GM18505 (cell line): ENCODE results near the gene CNNM3.
"Not testable (repeated sequence)": the region's sequence is repeated elsewhere in the genome, so short reads cannot be mapped to it uniquely, and the experiment has no call there.

Experiments used
- ATAC-seq: cut with Tn5 transposase; IDR thresholded peaks from one replicate; pipeline ENCODE4 v1.9.1; 2021; ENCODE audit not compliant: unreplicated experiment
- POLR2A ChIP-seq: IDR thresholded peaks from 4 replicates; pipeline ENCODE4 v1.6.1; 2011; ENCODE audit warnings: borderline replicate concordance; ENCODE audit not compliant: insufficient read depth, insufficient read length; ENCODE audit errors: extremely low read depth

The CNNM3 gene

GRCh38 chr2:96788442-96789244 is 27.4 kb upstream of the CNNM3 start:
- ATAC-seq, result no peak
- no peak for TF ChIP-seq POLR2A

GRCh38 chr2:96789245-96789617 is 26.8 kb upstream of the CNNM3 start:
- no peak for TF ChIP-seq POLR2A
- no peak for ATAC-seq

- no peak for ATAC-seq
- TF ChIP-seq POLR2A, result no peak
Measured at GRCh38 chr2:96792772-96793749, 23.0 kb upstream of the CNNM3 start.

GRCh38 chr2:96795076-96795475 is 21.0 kb upstream of the CNNM3 start:
- ATAC-seq, result no peak
- TF ChIP-seq POLR2A, result no peak

GRCh38 chr2:96796497-96796896 is 19.6 kb upstream of the CNNM3 start:
- ATAC-seq, result not testable (repeated sequence)

- ATAC-seq, result no peak
- no peak for TF ChIP-seq POLR2A
Measured at GRCh38 chr2:96797066-96797625, 18.9 kb upstream of the CNNM3 start.

GRCh38 chr2:96798733-96799622 is 17.1 kb upstream of the CNNM3 start:
- TF ChIP-seq POLR2A, result no peak
- no peak for ATAC-seq

- no peak for TF ChIP-seq POLR2A
- no peak for ATAC-seq
Measured at GRCh38 chr2:96799623-96799935, 16.5 kb upstream of the CNNM3 start.

- peak; percentile 18 for ATAC-seq
- TF ChIP-seq POLR2A, result no peak
Measured at GRCh38 chr2:96800061-96801004, 15.7 kb upstream of the CNNM3 start.

GRCh38 chr2:96801005-96801785 is 14.9 kb upstream of the CNNM3 start:
- ATAC-seq, result peak; percentile 73
- TF ChIP-seq POLR2A, result no peak
